Stimulated activated naive CD4-positive, alpha-beta T cell (primary cell): ENCODE data around the gene CD99.
"Not testable (repeated sequence)": the region's sequence is repeated elsewhere in the genome, so short reads cannot be mapped to it uniquely, and the experiment has no call there.

Source experiments
- DNase-seq, 6 experiments: peaks; one replicate each; lab custom pipeline; 2025; lab: John Stamatoyannopoulos, UW

Gene CD99

GRCh38 chrX:2675657-2676200 lies 15.4 kb upstream of the CD99 start:
- not testable (repeated sequence) for DNase-seq

- no peak for DNase-seq
These were observed 14.1 kb upstream of the CD99 start for GRCh38 chrX:2676794-2677675.

GRCh38 chrX:2677764-2678163 lies 13.3 kb upstream of the CD99 start:
- no peak for DNase-seq

- DNase-seq = no peak
These were observed 12.5 kb upstream of the CD99 start for GRCh38 chrX:2678583-2678982.

DNA sequence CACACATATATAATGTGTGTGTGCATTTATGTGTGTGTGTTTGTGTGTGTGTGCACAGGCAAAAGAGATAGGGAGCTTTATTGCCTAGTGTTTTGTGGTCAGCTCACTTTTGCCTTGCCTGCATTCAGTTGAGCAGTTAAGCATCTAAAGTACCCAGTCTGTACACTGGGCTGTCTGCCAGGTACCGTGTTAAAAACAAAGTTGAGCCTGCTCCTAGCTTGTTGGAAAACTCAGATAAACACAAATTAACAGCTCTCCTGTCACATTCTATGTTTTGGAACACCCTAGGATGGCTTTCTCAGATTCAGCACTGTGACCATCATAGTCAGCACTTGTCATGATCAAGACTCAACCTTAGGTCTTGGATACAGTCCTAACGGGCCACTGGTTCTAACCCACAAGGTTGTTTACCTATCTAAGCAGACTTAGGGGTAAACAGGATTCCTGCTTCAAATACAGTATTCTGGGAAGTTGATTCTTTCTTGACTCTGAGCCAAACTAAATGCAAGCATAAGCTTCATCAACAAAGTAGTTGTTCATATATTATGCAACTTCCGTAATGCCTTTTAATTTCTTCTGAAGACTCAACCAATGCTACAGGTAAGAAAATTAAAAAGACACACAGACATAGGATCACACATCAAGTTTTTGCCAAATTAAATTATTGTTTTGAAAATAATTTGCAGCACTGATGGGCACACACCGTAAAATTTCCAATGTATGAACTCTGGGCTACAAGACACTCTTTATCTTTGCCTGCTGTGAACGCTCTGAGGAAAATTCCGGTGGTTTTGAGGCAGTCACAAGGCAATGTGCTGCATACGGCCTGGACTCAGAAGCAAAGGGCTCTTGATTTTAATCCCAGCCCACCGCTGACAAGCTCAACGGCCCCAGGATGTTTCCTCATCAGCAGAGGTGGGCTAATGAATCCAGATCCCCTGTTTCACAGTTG lies 11.3 kb upstream of the CD99 start:
- no peak for DNase-seq

GRCh38 chrX:2680486-2681348 lies 10.4 kb upstream of the CD99 start:
- DNase-seq = no peak

GRCh38 chrX:2682565-2683177 lies 8.4 kb upstream of the CD99 start:
- no peak for DNase-seq

DNA sequence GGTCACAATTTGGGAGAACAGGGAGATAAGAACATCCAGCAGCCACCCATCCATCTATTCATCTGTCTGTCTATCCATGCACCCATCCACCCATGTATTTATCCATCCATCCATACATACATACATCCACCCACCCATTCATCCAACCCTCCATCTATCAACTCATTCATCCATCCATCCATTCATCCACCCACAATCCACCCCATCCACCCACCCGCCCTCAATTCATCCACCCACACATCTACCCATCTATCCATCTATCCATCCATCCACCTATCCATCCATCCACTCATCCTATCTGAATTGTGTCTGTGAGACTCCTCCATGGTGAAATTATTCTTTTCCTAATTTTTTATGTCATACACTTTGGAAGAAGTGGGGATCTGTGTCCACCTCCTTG lies 6.8 kb upstream of the CD99 start:
- DNase-seq = no peak

DNA sequence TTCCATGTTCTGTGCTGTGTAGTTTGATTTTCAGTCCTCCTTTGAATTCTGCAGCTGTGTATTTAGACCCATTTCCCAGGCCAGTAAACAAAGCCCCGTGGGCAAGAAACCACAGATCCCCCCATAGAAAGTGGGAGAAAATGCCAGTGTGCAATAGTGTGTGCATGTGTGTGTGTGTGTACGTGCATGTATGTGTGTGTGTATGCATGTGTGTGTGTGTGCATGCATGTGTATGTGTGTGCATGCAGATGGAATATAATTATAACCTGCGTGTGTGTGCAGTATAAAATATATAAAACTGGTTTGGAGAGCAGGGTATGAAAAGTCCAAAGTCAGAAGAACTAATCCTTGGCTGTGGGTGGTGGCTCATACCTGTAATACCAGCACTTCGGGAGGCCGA lies 5.2 kb upstream of the CD99 start:
- no peak for DNase-seq

GRCh38 chrX:2689773-2690666 lies 1.1 kb upstream of the CD99 start:
- no peak for DNase-seq

GRCh38 chrX:2691543-2692220 lies 587 bp downstream of the CD99 start:
- no peak for DNase-seq

- DNase-seq = no peak
These were observed 1.4 kb downstream of the CD99 start for GRCh38 chrX:2692221-2693112.

GRCh38 chrX:2693113-2694002 lies 2.3 kb downstream of the CD99 start:
- no peak for DNase-seq

DNA sequence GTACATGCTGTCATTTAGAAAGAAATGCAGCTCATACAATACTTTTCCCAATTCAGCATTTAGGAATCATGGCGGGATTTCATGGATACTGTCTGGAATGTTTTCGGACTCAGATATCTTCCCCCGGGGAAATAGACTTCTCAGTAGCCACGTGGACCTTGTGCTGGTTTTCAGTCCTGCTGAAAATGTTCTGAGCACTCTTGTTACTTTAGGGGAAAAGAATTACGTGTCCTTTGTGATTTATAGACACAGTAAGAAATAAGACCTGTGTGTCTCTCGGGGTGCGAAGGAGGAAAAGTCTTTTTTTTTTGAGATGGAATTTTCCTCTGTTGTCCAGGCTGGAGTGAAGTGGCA lies 3.8 kb downstream of the CD99 start:
- no peak for DNase-seq

DNA sequence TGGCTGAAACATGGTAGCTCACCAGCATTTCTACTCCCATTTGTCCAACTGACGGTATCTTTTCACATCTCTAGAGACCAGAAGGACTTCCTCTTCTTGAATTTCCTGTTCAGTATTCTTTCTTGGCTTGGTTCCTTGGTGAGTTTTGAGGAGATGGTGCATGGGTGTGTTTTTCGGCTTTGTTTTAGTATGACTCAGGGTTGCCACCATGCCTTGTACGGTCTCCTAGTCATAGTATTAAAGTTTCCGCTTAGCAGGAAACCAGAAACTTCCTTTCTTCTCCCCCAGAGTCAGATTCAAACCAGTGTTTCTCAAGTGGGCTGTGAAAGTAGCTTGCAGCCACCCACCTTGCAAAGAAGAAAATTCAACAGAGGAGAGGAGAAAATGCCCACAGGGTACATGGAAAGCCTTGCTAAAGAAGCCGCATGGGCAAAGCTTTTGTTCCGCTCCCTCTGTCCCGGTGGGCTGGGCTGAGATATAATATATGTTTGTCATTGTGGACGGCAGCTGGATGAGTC lies 5.7 kb downstream of the CD99 start:
- DNase-seq = no peak

- DNase-seq = no peak
These were observed 6.2 kb downstream of the CD99 start for GRCh38 chrX:2697306-2697705.

DNA sequence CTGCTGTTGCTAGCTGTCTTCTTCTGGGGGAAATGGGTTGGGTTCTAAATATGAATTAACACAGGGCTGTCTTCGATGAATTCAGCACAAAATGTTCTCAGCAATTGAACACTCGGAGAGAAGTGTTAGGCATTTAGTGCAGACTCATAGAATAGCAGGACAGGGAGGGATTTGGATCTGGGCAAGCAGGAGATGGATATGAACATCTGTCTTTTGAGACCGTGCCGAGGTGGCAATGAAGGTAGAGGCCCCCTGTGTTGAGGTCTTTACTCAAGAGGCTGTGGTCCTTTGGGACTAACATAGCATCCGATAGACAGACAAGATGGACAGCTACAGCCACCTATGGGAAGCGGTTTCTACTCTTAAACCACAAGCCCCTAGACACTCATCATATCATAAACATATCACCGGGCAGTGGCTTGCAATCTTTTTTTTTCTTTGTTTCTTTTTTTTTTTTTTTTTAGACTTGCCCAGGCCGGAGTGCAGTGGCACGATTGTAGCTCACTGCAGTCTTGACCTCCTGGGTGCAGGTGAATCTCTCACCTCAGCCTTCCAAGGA lies 6.7 kb downstream of the CD99 start:
- no peak for DNase-seq
